Tibial artery (tissue), 4 donors: ENCODE measurements around the gene ACOT11.
A peak's percentile ranks its signal among the peaks of the same experiment; 100 is the strongest.

Source experiments
- DNase-seq, 2 donors: peaks; one replicate each; pipeline ENCODE4 v3.0.0-alpha.2; 2019
- H3K27ac ChIP-seq, 2 donors: fragments of 200-600 bp; sonication (generic) in 1 of 2; 1 replicate in 1 of 2; 2 replicates in 1 of 2; pipeline ENCODE4 v1.5.1; 2018 to 2019; ENCODE audit warnings: mild to moderate bottlenecking in 1 of 2
- H3K27me3 ChIP-seq, 2 donors: fragments of 200-600 bp; sonication (generic) in 1 of 2; one replicate each; pipeline versions ENCODE4 v1.5.1 to v1.6.0; 2016 to 2019
- H3K36me3 ChIP-seq, 3 donors: fragments of 200-600 bp; sonication (generic) in 2 of 3; one replicate each; pipeline ENCODE4 v1.5.1; 2016 to 2019; ENCODE audit warnings: mild to moderate bottlenecking in 2 of 3
- H3K4me1 ChIP-seq, 4 donors: fragments of 200-600 bp; sonication (generic) in 2 of 4; 1 replicate in 3 of 4; 2 replicates in 1 of 4; pipeline ENCODE4 v1.5.1; 2016 to 2019
- H3K4me3 ChIP-seq, 2 donors: fragments of 200-600 bp; sonication (generic) in 1 of 2; 1 replicate in 1 of 2; 2 replicates in 1 of 2; pipeline ENCODE4 v1.5.1; 2018 to 2019; ENCODE audit warnings: mild to moderate bottlenecking in 2 of 2
- H3K9me3 ChIP-seq, 3 donors: fragments of 200-600 bp; sonication (generic) in 1 of 3; one replicate each; pipeline ENCODE4 v1.5.1; 2016 to 2019
- intact Hi-C: fragments of 100-400 bp; cut with DNase I; formaldehyde crosslinking; loops from one replicate; pipeline ENCODE4 v1.15.0; 2023; ENCODE audit warnings: low total_unique reads
- TF ChIP-seq, protein P1 (sequence below), 2 experiments: fragments of 200-600 bp in 1 of 2; fragments of 450-650 bp in 1 of 2; IDR thresholded peaks; one replicate each; pipeline ENCODE4 v1.5.1; 2017 to 2019; ENCODE audit warnings: antibody characterized with exemption in 2 of 2, mild to moderate bottlenecking in 1 of 2, moderate library complexity in 1 of 2

ACOT11 gene

DNA sequence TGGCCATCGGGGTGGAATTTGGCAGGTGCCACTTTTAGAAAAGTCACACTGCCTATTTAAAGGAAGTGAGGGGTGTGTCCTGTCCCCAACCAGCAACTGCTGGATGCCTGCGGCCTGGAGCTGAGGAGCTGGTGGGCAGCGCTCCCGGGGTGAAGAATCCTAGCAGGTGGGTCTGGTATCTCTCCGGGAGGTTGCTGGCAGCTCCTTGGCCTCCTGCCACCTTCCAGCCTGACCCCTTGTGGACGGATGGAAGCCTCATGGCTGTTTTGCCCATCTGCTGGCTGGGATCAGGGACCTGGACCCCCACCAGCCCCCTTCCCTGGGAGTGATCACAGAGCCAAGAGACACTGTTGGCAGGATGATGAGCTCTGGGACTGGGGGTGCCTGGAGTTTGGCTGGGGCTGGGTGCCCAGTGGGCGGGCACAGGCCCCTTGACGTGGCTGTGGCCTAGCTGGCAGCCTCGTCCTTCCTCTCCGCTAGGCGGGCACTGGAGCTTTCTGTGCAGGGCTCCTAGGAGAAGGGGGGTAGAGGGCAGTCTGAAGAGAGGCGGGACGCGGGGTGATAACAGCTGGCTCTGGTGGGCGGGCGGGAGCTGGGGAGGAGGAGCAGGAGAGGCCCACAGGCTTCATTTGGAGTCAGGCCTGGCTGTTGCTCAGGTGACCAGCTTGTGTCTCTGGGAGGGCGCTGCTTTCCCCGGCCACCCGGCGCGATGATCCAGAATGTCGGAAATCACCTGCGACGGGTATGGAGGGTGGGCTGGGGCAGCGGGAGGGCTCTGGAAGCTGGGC, at the start of gene ACOT11:
ACOT11 (plus strand) TSS at position 628 of the 788 bp plus-strand sequence; CDS start at position 710, 82 bp downstream.
- Histone ChIP-seq H3K36me3 (no peaks in the 10 kb centered on the region), H3K4me3 (peak within 1 kb of the TSS; percentile 48 to 56), H3K4me1 (peaks cover 0 to 39% (median 31%) of the 10 kb centered on the region in 4 donors), H3K27me3 (no peaks in the 10 kb centered on the region), H3K27ac (peak within 1 kb of the TSS; percentile 85 to 91), H3K9me3 (no peaks in the 10 kb centered on the region)
- DNase-seq = peak; percentile 81 to 97
- intact Hi-C loops = loop anchor here (10.0 kb wide), 1 partner anchor 97 kb away; the partner anchor contains the start of gene MROH7
- TF ChIP-seq, protein P1, sequence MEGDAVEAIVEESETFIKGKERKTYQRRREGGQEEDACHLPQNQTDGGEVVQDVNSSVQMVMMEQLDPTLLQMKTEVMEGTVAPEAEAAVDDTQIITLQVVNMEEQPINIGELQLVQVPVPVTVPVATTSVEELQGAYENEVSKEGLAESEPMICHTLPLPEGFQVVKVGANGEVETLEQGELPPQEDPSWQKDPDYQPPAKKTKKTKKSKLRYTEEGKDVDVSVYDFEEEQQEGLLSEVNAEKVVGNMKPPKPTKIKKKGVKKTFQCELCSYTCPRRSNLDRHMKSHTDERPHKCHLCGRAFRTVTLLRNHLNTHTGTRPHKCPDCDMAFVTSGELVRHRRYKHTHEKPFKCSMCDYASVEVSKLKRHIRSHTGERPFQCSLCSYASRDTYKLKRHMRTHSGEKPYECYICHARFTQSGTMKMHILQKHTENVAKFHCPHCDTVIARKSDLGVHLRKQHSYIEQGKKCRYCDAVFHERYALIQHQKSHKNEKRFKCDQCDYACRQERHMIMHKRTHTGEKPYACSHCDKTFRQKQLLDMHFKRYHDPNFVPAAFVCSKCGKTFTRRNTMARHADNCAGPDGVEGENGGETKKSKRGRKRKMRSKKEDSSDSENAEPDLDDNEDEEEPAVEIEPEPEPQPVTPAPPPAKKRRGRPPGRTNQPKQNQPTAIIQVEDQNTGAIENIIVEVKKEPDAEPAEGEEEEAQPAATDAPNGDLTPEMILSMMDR (IDR thresholded peaks at IDR 0.05) = peak; percentile 69 to 80

DNA sequence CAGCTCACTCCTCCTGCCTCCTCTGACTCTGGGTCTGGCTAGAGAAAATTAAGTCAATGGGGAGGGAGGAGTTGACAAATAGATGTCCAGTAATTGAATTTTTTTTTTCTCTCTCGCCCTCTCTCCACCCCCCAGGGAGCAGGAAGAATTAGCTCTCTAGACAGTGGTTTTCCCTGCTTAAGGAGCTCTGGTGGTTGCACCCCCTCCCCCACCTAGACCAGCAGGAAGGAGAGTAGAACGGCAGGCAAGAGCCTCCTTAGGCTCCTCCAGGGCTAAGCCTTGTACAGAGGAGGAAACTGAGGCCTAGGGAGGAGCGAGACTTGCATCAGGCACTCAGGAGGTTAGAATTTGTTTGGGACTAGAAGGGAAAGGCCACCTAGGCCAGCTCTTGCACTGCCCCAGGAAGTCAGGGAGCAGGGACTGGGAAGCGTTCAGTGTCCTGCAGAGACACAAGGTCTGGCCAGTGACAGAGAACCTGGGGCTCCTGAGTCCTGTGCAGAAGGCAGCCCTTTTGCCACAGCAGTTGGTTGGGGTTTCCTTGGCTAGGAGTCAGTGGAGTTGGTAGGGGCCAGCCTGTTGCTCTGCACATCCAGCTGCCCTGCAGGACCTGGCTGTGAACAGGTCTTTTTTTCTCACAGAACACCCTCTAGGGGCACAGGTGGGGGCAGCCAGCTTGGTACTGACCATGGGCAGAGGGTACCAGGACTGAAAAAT, 49.5 kb upstream of the ACOT11 start:
- Histone ChIP-seq H3K4me3 (no peak overlapping the region), H3K9me3 (no peaks in the 10 kb centered on the region), H3K4me1 (peaks cover 0 to 16% (median 14%) of the 10 kb centered on the region in 4 donors), H3K27me3 (peaks cover 0 to 43% of the 10 kb centered on the region in 2 donors), H3K36me3 (no peaks in the 10 kb centered on the region), H3K27ac (no peak overlapping the region)
- TF ChIP-seq, protein P1 (IDR thresholded peaks at IDR 0.05) = no peak
- intact Hi-C loops = no loop called here
- no peak for DNase-seq

DNA sequence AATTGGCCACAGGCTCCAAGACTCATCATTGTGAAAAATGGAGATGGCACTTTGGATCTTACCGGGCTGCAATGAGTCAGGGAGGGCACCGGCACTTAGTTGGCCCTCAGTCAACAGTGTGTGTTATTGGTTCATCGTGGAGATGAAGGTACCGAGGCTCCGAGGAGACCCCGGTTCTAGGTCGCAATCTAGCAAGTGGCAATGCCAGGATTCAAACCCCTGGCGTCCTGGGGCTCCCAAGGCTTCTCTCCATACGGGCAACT, 49.0 kb upstream of the ACOT11 start:
- Histone ChIP-seq H3K9me3 (no peaks in the 10 kb centered on the region), H3K4me3 (peak overlapping the region; percentile 41 to 49), H3K36me3 (no peaks in the 10 kb centered on the region), H3K27me3 (peaks cover 0 to 46% of the 10 kb centered on the region in 2 donors), H3K4me1 (peaks cover 0 to 16% (median 14%) of the 10 kb centered on the region in 4 donors), H3K27ac (no peak overlapping the region)
- DNase-seq = no peak
- intact Hi-C loops = no loop called here
- TF ChIP-seq, protein P1 (IDR thresholded peaks at IDR 0.05) = no peak

DNA sequence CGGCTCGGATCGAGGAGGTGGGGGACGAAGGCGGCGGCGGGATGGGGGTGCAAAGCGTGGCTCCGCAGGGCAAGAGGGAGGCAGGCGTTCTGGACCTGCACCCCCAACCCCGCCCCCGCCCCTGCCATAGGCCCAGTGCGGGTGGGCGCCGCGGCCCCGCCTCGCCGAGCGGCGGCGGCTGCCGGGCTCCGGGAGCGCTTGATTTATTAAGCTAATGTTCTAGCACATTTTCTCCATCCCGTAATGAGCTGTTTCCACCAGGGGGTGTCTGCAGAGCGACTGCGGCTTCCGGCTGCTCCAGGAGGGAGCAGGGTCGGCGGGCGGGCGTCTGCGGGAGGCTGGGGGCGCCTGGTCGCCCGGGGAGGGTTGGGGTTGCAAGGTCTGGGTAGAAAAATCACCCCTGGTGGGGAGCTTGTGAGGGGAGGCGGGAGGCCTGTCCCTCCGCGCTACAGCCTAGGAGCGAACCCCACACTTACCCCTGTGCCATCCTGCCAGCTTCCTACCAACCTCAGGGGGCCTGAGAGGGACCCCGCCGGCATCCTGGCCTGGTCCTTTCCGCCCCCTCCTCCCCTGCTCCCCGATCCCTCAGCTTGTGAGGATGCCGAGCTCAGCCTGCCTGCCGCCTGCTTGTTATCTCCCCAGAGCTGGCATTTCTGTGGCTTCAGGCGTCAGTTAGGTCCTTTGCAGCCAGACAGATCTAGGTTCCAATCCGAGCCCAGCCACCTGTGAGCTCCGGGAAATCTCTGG, 48.5 kb upstream of the ACOT11 start:
- TF ChIP-seq, protein P1 (IDR thresholded peaks at IDR 0.05) = peak; percentile 25 to 30
- Histone ChIP-seq H3K36me3 (no peaks in the 10 kb centered on the region), H3K4me3 (peak overlapping the region; percentile 41 to 49), H3K27me3 (peaks cover 0 to 46% of the 10 kb centered on the region in 2 donors), H3K9me3 (no peaks in the 10 kb centered on the region), H3K4me1 (peaks cover 0 to 16% (median 14%) of the 10 kb centered on the region in 4 donors), H3K27ac (no peak overlapping the region)
- DNase-seq = no peak
- intact Hi-C loops = loop anchor here (10.0 kb wide), 1 partner anchor 315 kb away; no protein-coding TSS in a partner anchor

DNA sequence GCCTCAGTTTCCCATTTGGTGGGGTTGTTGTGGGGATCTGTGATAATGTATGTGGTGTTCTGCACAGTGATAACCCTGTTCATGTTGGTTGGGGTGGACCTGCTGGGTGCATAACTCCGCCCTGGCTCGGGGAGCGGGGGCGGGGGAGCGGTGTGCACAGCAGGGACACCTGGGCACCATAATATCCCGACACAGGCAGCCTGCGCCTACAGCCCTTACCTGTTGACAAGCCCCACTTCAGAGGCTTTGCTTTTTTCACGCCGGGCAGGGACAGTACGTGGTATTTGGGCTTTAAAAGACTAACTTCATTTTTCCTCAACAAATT, 48.0 kb upstream of the ACOT11 start:
- TF ChIP-seq, protein P1 (IDR thresholded peaks at IDR 0.05) = no peak
- Histone ChIP-seq H3K4me3 (peak overlapping the region; percentile 41 to 49), H3K27me3 (peaks cover 0 to 46% of the 10 kb centered on the region in 2 donors)

More for the DNA sequence above, 48.0 kb upstream of the ACOT11 start:
- H3K4me1 ChIP-seq = peaks cover 0 to 16% (median 14%) of the 10 kb centered on the region in 4 donors
- DNase-seq = no peak
- no peak overlapping the region for H3K27ac ChIP-seq
- no peaks in the 10 kb centered on the region for H3K9me3 ChIP-seq
- intact Hi-C loops = loop anchor here (10.0 kb wide), 1 partner anchor 315 kb away; no protein-coding TSS in a partner anchor
- H3K36me3 ChIP-seq = no peaks in the 10 kb centered on the region
